ENCODE data around the gene EXOC4.

DNA sequence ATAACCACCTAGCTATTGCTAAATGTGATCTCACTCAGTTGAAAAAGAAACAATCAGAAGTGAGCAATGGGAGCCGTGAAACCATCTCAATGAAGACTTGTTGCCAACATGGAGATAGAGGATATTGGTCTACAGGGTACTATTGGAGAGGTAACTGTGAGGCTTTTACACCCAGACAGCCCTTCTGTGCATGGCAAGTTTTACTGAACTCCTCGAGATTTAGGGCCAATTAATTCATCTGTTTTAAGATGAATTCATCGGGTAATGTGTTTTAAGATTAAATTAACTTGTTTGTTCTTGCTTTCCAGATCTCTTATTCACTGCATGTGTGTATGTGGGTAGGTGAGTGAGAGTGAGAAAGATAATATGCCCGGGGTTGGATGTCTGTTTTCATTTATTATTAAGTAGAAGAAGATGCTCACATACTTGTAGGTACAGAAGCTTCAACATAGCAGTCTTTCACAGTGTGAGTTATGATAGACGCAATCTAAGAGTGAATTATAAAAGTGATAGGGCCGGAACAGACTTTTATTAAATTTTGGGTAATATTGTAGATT is 323.8 kb downstream of the EXOC4 start:
- TF ChIP-seq, protein P1, sequence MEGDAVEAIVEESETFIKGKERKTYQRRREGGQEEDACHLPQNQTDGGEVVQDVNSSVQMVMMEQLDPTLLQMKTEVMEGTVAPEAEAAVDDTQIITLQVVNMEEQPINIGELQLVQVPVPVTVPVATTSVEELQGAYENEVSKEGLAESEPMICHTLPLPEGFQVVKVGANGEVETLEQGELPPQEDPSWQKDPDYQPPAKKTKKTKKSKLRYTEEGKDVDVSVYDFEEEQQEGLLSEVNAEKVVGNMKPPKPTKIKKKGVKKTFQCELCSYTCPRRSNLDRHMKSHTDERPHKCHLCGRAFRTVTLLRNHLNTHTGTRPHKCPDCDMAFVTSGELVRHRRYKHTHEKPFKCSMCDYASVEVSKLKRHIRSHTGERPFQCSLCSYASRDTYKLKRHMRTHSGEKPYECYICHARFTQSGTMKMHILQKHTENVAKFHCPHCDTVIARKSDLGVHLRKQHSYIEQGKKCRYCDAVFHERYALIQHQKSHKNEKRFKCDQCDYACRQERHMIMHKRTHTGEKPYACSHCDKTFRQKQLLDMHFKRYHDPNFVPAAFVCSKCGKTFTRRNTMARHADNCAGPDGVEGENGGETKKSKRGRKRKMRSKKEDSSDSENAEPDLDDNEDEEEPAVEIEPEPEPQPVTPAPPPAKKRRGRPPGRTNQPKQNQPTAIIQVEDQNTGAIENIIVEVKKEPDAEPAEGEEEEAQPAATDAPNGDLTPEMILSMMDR (IDR thresholded peaks at IDR 0.05), result no peak
- no peak for TF ChIP-seq POLR2A (IDR thresholded peaks at IDR 0.05)
